Neural crest cell (in vitro differentiated cells): ENCODE results near the gene TMEM229A. TPM values are rescaled to one million over a fixed set of nuclear protein-coding genes. Genes with fewer than 3 reads are reported as not detected.
"Not testable (repeated sequence)": the region's sequence is repeated elsewhere in the genome, so short reads cannot be mapped to it uniquely, and the experiment has no call there.

Source experiments
- DNase-seq: peaks from one replicate; pipeline ENCODE4 v3.0.0; 2021; ENCODE audit warnings: low read depth, mixed read lengths, low spot score
- H3K27ac Mint-ChIP-seq: one replicate; pipeline ENCODE4 v1.8.0; 2021; ENCODE audit warnings: mild to moderate bottlenecking, mixed read lengths; ENCODE audit not compliant: unreplicated experiment
- H3K27me3 Mint-ChIP-seq: 2 replicates; pipeline ENCODE4 v1.8.0; 2021; ENCODE audit warnings: low read depth, mild to moderate bottlenecking, mixed read lengths
- H3K36me3 Mint-ChIP-seq: 2 replicates; pipeline ENCODE4 v1.8.0; 2021; ENCODE audit warnings: low read depth, mild to moderate bottlenecking, mixed read lengths
- H3K4me1 Mint-ChIP-seq: 2 replicates; pipeline ENCODE4 v1.8.0; 2021; ENCODE audit warnings: mixed read lengths
- H3K4me3 Mint-ChIP-seq: one replicate; pipeline ENCODE4 v1.8.0; 2021; ENCODE audit warnings: mild to moderate bottlenecking, mixed read lengths
- H3K9me3 Mint-ChIP-seq: 2 replicates; pipeline ENCODE4 v1.8.0; 2021; ENCODE audit warnings: mixed read lengths
- total RNA-seq: library from RNA; stranded (reverse); gene quantifications from 2 replicates; pipeline ENCODE4 v1.2.1, GENCODE V29; 2021
- TF ChIP-seq, protein P1 (sequence below): fragments of 200-600 bp; sonication (generic); conservative IDR thresholded peaks from 2 replicates; pipeline ENCODE4 v1.5.0; 2021; ENCODE audit warnings: antibody characterized with exemption, mild to moderate bottlenecking

TMEM229A gene
- total RNA-seq, 1 donor from 2014 or later: 10.3 TPM

DNA sequence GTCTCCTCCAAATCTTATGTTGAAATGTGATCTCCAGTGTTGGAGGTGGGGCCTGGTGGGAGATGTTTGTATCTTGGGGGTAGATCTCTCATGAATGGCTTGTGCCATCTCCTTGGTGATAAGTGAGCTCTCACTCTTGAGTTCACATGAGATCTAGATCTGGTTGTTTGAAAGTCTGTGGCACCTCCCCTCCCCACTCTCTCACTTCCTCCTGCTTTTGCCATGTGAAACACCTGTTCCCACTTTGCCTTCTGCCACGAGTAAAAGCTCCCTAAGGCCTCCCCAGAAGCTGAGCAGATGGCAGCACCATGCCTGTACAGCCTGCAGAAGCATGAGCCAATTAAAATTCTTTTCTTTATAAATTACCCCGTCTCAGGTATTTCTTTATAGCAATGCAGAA, 23.5 kb downstream of the TMEM229A start:
- H3K27ac Mint-ChIP-seq: no peak overlapping the region
- peaks cover 1% of the 10 kb centered on the region for H3K9me3 Mint-ChIP-seq
- H3K4me3 Mint-ChIP-seq: no peak overlapping the region

DNA sequence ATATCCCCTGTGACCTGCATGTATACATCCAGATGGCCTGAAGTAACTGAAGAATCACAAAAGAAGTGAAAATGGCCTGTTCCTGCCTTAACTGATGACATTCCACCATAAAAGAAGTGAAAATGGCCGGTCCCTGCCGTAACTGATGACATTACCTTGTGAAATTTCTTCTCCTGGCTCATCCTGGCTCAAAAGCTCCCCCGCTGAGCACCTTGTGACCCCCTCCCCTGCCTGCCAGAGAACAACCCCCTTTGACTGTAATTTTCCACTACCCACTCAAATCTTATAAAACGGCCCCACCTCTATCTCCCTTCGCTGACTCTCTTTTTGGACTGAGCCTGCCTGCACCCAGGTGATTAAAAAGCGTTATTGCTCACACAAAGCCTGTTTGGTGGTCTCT, 24.6 kb downstream of the TMEM229A start:
- H3K27me3 Mint-ChIP-seq, H3K9me3 Mint-ChIP-seq, H3K36me3 Mint-ChIP-seq, H3K27ac Mint-ChIP-seq, DNase-seq, H3K4me3 Mint-ChIP-seq: not testable (repeated sequence)
- peaks cover 22% of the 10 kb centered on the region for H3K4me1 Mint-ChIP-seq

More for the DNA sequence above, 23.5 kb downstream of the TMEM229A start:
- no peak for DNase-seq
- Mint-ChIP-seq H3K36me3 (peaks cover 2% of the 10 kb centered on the region), H3K27me3 (no peaks in the 10 kb centered on the region), H3K4me1 (peaks cover 22% of the 10 kb centered on the region)
- TF ChIP-seq, protein P1, sequence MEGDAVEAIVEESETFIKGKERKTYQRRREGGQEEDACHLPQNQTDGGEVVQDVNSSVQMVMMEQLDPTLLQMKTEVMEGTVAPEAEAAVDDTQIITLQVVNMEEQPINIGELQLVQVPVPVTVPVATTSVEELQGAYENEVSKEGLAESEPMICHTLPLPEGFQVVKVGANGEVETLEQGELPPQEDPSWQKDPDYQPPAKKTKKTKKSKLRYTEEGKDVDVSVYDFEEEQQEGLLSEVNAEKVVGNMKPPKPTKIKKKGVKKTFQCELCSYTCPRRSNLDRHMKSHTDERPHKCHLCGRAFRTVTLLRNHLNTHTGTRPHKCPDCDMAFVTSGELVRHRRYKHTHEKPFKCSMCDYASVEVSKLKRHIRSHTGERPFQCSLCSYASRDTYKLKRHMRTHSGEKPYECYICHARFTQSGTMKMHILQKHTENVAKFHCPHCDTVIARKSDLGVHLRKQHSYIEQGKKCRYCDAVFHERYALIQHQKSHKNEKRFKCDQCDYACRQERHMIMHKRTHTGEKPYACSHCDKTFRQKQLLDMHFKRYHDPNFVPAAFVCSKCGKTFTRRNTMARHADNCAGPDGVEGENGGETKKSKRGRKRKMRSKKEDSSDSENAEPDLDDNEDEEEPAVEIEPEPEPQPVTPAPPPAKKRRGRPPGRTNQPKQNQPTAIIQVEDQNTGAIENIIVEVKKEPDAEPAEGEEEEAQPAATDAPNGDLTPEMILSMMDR: no peak

DNA sequence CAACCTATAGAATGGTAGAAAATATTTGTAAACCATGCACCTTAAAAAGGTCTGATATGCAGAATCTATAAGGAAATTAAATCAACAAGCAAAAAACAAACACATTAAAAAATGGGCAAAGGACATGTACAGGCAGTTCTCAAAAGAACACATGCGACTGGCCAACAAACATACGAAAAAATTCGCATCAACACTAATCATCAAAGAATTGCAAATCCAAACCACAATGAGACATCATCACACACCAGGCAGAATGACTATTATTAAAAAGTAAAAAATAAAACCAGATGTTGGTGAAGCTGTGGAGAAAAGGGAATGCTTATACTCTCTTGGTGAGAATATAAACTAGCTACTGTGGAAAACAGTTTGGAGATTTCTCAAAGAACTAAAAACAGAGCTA, 33.2 kb downstream of the TMEM229A start:
- no peak overlapping the region for H3K4me3 Mint-ChIP-seq
- H3K36me3 Mint-ChIP-seq: peaks cover 8% of the 10 kb centered on the region
- peaks cover 22% of the 10 kb centered on the region for H3K9me3 Mint-ChIP-seq
- no peak for DNase-seq
- no peak overlapping the region for H3K27ac Mint-ChIP-seq
- no peaks in the 10 kb centered on the region for H3K27me3 Mint-ChIP-seq
- TF ChIP-seq, protein P1: no peak
- H3K4me1 Mint-ChIP-seq: peaks cover 22% of the 10 kb centered on the region

DNA sequence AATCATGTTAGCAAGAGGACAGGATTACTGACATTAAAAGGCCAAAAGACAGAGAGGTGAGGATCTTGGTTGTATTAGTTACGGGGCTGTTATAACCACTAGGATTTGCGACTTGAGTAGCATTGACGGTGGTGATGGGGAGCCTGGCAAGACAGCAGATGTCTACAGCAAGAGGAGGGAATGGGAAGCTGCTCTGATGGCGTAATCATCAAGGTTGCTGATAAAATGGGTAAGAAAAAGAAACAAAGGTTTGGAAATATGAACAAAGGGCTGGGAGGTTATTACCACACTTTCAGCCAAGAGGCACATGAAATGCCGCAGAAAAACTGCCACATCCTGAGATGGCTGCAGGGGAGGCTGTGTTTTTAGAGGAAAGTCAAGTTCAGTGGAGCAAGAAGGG, 33.9 kb downstream of the TMEM229A start:
- Mint-ChIP-seq H3K4me3 (no peak overlapping the region), H3K27me3 (no peaks in the 10 kb centered on the region), H3K4me1 (peaks cover 29% of the 10 kb centered on the region), H3K36me3 (peaks cover 8% of the 10 kb centered on the region), H3K9me3 (peaks cover 22% of the 10 kb centered on the region), H3K27ac (no peak overlapping the region)
- TF ChIP-seq, protein P1: no peak
- DNase-seq: no peak

DNA sequence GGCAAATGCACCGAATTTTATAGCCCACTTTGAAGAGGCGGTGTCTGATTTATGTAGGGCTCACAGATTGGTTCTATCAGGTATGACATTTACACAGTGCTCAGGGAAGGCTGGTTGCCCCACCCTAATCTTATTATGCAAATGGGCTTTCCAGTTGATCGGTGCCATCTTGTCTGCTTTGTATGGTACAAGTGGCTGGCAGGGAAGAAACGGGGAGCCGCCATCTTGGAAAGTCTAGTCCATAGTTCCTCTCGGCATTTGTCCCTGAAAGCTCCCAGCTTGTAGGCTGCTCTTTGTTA, 36.6 kb downstream of the TMEM229A start:
- H3K36me3 Mint-ChIP-seq: no peaks in the 10 kb centered on the region
- TF ChIP-seq, protein P1: no peak
- peaks cover 6% of the 10 kb centered on the region for H3K9me3 Mint-ChIP-seq
- H3K4me1 Mint-ChIP-seq: peaks cover 29% of the 10 kb centered on the region
- DNase-seq: no peak
- no peak overlapping the region for H3K27ac Mint-ChIP-seq
- no peaks in the 10 kb centered on the region for H3K27me3 Mint-ChIP-seq
- H3K4me3 Mint-ChIP-seq: no peak overlapping the region

DNA sequence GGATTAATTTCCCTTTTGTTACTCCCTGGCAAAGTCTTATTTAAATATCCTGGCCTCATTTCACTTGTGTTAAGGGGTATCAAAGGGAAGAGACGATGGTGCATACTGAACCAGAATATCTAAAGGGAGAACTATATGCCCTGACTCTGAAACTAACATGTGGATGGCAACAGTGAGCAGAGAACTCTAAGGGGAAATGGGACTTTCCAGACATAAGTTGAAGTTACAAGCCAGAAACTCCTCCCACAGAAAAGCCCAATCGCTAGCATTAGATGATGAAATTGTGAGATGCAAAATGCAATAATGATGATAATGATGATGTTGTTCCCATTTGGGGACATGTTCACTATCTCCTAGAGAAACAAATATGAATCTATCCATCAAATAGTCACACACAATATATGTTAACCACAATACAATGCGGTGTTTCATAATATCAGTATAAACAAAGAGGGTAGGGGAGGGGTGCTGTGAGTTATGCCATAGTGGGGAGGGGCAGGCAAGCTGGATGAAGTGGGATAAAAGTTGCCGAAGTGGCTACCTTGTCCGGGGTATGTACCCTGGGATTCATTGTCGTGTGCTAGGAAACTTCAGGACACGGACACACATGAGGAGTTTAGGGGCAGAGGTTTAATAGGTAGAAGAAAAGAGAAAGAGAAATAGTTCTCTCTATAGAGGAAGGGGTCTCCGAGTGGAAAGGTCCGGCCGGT, 37.1 kb downstream of the TMEM229A start:
- no peak for DNase-seq
- no peaks in the 10 kb centered on the region for H3K27me3 Mint-ChIP-seq
- peaks cover 29% of the 10 kb centered on the region for H3K4me1 Mint-ChIP-seq
- TF ChIP-seq, protein P1: no peak
- H3K9me3 Mint-ChIP-seq: peaks cover 6% of the 10 kb centered on the region
- no peaks in the 10 kb centered on the region for H3K36me3 Mint-ChIP-seq
- no peak overlapping the region for H3K27ac Mint-ChIP-seq
- no peak overlapping the region for H3K4me3 Mint-ChIP-seq
